MCF 10A (cell line): ENCODE measurements around the gene DHRS3. TPM values are rescaled to one million over a fixed set of nuclear protein-coding genes. Genes with fewer than 3 reads are reported as not detected.

ENCODE experiments used
- BruUV-seq: library from RNA; stranded (reverse); fragments of 400-500 nt; replicated peaks from 2 replicates; lab custom pipeline; 2021; lab: Mats Ljungman, UMichigan
- CTCF ChIA-PET: fragments of 300-600 bp; sonication (Branson Sonifier 250); formaldehyde crosslinking; extraction: SDS; loops from one replicate; lab custom pipeline; 2021; ENCODE audit warnings: antibody characterized with exemption, inconsistent platforms; lab: Yijun Ruan, JAX
- POLR2A ChIA-PET: fragments of 300-600, 350-650 bp; sonication (Branson Sonifier 250); formaldehyde crosslinking; extraction: SDS; loops from one replicate; lab custom pipeline; 2020; ENCODE audit warnings: antibody characterized with exemption, inconsistent platforms; lab: Yijun Ruan, JAX
- DNase-seq: peaks from one replicate; pipeline ENCODE4 v3.0.0-alpha.2; 2018; ENCODE audit not compliant: unreplicated experiment
- H3K27ac Mint-ChIP-seq: one replicate; pipeline ENCODE4 v1.8.0; 2022; ENCODE audit warnings: mild to moderate bottlenecking, low read depth, mixed read lengths; ENCODE audit not compliant: unreplicated experiment
- H3K27me3 Mint-ChIP-seq: one replicate; pipeline ENCODE4 v1.8.0; 2022; ENCODE audit warnings: mixed read lengths; ENCODE audit not compliant: insufficient read depth, unreplicated experiment
- H3K36me3 Mint-ChIP-seq: one replicate; pipeline ENCODE4 v1.8.0; 2022; ENCODE audit warnings: mild to moderate bottlenecking, moderate library complexity, mixed read lengths; ENCODE audit not compliant: insufficient read depth, unreplicated experiment
- H3K4me1 Mint-ChIP-seq: one replicate; pipeline ENCODE4 v1.8.0; 2022; ENCODE audit warnings: mixed read lengths; ENCODE audit not compliant: insufficient read depth, unreplicated experiment
- H3K4me3 Mint-ChIP-seq: one replicate; pipeline ENCODE4 v1.8.0; 2022; ENCODE audit warnings: mild to moderate bottlenecking, moderate library complexity, mixed read lengths; ENCODE audit not compliant: unreplicated experiment
- H3K9me3 Mint-ChIP-seq: one replicate; pipeline ENCODE4 v1.8.0; 2022; ENCODE audit warnings: mixed read lengths; ENCODE audit not compliant: unreplicated experiment
- intact Hi-C: fragments of 100-400 bp; cut with micrococcal nuclease; formaldehyde crosslinking; loops from 2 replicates; pipeline ENCODE4 v1.14.1; 2022
- total RNA-seq: library from RNA; stranded (reverse); gene quantifications from 2 replicates; pipeline ENCODE4 v1.2.3, GENCODE V29; 2022
- TF ChIP-seq, protein P1 (sequence below): fragments of 200-600 bp; IDR thresholded peaks from one replicate; pipeline ENCODE4 v1.8.0; 2022; ENCODE audit warnings: antibody characterized with exemption, mild to moderate bottlenecking; ENCODE audit not compliant: unreplicated experiment

DHRS3 gene
- total RNA-seq, 1 experiment from 2014 or later = 1.4 TPM

DNA sequence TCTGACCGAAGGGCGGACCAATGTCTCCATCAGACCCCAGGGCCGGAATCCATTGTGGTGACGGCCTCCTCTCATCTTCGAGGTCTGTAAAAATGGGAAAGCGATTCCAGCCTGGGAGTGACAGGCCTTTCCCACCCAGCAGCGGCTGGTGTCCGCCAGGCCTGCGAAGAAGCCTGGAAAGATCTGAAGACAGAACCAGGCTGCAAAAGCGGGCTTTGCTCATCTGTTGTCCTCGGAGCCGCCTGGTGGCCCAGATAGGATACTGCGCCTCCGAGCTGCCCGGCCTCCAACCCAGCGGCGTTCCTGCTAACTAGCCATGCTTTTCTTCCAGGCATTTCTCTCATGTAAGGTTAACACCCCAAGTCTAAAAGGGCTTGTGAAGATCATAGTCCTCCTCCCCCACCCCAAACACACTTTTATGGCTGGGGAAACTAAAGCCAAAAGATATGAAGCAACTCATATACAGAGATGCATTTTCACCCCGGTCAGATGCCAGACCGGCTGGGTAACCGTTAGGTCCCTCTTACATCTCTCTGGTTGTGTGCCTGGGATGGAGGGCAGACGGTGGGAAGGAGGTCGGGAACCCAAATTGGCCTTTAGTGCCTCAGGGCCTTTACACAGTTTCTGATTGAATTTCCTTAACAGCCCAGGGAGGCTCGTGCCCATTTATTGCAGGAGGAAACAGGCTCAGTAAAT, 1.9 kb upstream of the DHRS3 start:
- H3K4me1 Mint-ChIP-seq = peaks cover 29% of the 10 kb centered on the region
- peak; percentile 86 for DNase-seq
- ChIA-PET POLR2A (interaction anchor here (0.8 to 5.3 kb wide), 7 partner anchors 24 to 389 kb away, joined by 3 to 53 read pairs (median 4); no protein-coding TSS in a partner anchor), CTCF (interaction anchor here (0.6 to 2.1 kb wide), 12 partner anchors 10 to 348 kb away, joined by 3 to 9 read pairs (median 4); no protein-coding TSS in a partner anchor)
- H3K9me3 Mint-ChIP-seq = no peaks in the 10 kb centered on the region
- H3K27ac Mint-ChIP-seq = no peak overlapping the region
- no TSS peak for BruUV-seq
- H3K4me3 Mint-ChIP-seq = peak overlapping the region; percentile 95
- intact Hi-C loops = loop anchor here (1.0 to 5.0 kb wide), 7 partner anchors 19 to 348 kb away; no protein-coding TSS in a partner anchor
- no peaks in the 10 kb centered on the region for H3K27me3 Mint-ChIP-seq
- peaks cover 7% of the 10 kb centered on the region for H3K36me3 Mint-ChIP-seq
- TF ChIP-seq, protein P1, sequence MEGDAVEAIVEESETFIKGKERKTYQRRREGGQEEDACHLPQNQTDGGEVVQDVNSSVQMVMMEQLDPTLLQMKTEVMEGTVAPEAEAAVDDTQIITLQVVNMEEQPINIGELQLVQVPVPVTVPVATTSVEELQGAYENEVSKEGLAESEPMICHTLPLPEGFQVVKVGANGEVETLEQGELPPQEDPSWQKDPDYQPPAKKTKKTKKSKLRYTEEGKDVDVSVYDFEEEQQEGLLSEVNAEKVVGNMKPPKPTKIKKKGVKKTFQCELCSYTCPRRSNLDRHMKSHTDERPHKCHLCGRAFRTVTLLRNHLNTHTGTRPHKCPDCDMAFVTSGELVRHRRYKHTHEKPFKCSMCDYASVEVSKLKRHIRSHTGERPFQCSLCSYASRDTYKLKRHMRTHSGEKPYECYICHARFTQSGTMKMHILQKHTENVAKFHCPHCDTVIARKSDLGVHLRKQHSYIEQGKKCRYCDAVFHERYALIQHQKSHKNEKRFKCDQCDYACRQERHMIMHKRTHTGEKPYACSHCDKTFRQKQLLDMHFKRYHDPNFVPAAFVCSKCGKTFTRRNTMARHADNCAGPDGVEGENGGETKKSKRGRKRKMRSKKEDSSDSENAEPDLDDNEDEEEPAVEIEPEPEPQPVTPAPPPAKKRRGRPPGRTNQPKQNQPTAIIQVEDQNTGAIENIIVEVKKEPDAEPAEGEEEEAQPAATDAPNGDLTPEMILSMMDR = peak; percentile 96

DNA sequence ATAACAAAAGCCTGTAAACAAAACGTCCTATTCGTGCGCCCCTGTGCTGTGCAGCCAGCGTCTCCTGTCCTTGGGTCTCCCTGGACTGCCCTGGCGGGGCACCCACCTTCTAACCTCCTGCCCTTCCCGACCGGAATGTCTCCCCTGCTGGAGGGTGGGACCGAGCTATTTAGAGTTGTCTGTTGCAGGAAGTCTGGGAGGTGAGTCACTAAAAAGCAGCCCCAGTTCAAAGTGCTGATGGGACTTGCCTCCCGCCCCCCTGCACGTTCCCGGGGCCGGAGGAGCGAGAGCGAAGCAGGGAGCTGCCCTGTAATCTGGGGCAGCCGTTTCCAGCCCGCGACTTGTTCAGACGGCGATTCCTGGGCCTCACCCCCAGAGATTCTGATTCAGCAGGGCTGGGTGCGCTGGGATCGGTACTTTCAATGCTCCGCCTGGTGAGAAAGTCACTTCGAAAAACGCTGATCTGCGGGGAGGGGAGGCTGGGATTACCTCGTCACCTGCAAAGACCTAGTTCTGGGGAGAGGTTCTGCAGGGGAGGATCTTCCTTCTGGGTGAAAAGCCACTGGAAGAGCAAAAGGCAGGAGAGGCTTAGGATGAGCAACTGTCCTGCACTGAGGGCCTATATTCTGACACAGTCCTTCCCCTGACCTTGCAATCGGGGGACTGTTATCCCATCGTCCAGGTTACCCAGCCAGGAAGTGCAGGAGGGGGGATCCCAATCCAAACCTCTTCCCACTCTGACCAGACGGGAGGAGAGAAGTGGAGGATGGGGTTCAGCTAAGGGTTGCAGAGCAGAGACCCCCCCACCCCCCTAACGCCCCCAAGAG, 1.2 kb upstream of the DHRS3 start:
- POLR2A ChIA-PET = interaction anchor here (0.7 to 5.3 kb wide), 20 partner anchors 15 to 388 kb away, joined by 3 to 53 read pairs (median 4); no protein-coding TSS in a partner anchor
- TF ChIP-seq, protein P1 = no peak
- peak overlapping the region; percentile 95 for H3K4me3 Mint-ChIP-seq
- CTCF ChIA-PET = interaction anchor here (0.6 to 2.1 kb wide), 17 partner anchors 11 to 347 kb away, joined by 3 to 9 read pairs (median 3); no protein-coding TSS in a partner anchor
- DNase-seq = peak; percentile 94
- BruUV-seq = no TSS peak
- no peaks in the 10 kb centered on the region for H3K9me3 Mint-ChIP-seq
- peaks cover 7% of the 10 kb centered on the region for H3K36me3 Mint-ChIP-seq
- H3K4me1 Mint-ChIP-seq = peaks cover 29% of the 10 kb centered on the region
- H3K27ac Mint-ChIP-seq = peak overlapping the region; percentile 78
- no peaks in the 10 kb centered on the region for H3K27me3 Mint-ChIP-seq
- intact Hi-C loops = loop anchor here (1.0 to 5.0 kb wide), 6 partner anchors 18 to 347 kb away; no protein-coding TSS in a partner anchor

DNA sequence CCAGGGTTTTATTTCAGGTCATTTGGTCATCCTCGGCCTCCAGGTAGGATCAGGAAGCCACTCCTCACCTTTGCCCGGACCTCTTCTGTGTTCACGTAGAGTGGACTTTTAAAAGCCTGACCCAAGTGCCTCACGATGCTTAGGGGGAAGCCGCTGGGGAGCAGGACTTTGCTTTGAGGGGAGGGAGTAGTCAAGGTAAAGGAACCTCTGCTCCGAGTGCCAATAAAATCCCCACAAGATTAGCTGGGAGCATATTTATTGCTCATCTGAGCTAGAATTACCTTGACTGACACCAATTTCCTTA, 603 bp upstream of the DHRS3 start:
- Mint-ChIP-seq H3K27me3 (no peaks in the 10 kb centered on the region), H3K27ac (peak overlapping the region; percentile 78), H3K4me3 (peak overlapping the region; percentile 95), H3K36me3 (peaks cover 7% of the 10 kb centered on the region), H3K4me1 (peaks cover 29% of the 10 kb centered on the region), H3K9me3 (no peaks in the 10 kb centered on the region)
- DNase-seq = no peak
- intact Hi-C loops = loop anchor here (5.0 kb wide), 2 partner anchors 66 to 141 kb away; no protein-coding TSS in a partner anchor
- ChIA-PET CTCF (interaction anchor here (0.6 to 1.9 kb wide), 11 partner anchors 17 to 347 kb away, joined by 3 to 9 read pairs (median 3); no protein-coding TSS in a partner anchor), POLR2A (interaction anchor here (0.7 to 5.3 kb wide), 16 partner anchors 15 to 981 kb away, joined by 3 to 53 read pairs (median 4); no protein-coding TSS in a partner anchor)
- TSS peak; percentile 43 for BruUV-seq
- TF ChIP-seq, protein P1 = no peak
